ENCODE data around the gene EOLA1. TPM values are rescaled to one million over a fixed set of nuclear protein-coding genes. Genes with fewer than 3 reads are reported as not detected.
"Not testable (repeated sequence)": the region's sequence is repeated elsewhere in the genome, so short reads cannot be mapped to it uniquely, and the experiment has no call there.

Gene EOLA1
- polyA plus RNA-seq, 10 donors: 18.8 to 24.4 (median 21.5) TPM

- peak; percentile 88 to 91 (median 89) for DNase-seq
Measured at GRCh38 chrX:149540131-149540620, 636 bp upstream of the EOLA1 start.

DNA sequence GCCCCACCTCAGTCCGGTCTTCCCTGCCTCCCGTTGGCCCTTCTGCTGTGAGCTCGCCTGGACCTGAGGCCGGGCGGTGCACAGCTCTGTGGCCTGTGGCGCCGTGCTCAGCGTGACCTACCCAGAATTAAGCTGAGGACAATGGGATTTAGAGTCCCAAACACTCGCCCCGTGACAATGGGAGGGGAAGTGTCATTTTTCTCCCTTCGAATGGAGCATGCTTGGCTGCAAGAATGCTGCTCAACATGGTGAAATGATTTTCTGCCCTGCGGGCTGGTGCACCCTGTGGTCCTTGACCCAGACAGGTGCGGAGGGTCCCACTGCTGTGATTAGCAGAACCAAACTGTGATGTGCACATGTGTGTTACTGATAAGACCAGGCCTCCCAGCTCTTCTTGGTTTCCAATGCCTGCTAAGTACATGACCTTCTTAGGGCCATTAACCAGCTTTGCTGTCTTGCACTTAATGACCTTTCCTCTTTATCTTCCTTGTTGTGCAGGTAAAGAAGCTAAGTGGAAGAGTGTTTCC lies 772 bp downstream of the EOLA1 start:
- no peak for DNase-seq

DNA sequence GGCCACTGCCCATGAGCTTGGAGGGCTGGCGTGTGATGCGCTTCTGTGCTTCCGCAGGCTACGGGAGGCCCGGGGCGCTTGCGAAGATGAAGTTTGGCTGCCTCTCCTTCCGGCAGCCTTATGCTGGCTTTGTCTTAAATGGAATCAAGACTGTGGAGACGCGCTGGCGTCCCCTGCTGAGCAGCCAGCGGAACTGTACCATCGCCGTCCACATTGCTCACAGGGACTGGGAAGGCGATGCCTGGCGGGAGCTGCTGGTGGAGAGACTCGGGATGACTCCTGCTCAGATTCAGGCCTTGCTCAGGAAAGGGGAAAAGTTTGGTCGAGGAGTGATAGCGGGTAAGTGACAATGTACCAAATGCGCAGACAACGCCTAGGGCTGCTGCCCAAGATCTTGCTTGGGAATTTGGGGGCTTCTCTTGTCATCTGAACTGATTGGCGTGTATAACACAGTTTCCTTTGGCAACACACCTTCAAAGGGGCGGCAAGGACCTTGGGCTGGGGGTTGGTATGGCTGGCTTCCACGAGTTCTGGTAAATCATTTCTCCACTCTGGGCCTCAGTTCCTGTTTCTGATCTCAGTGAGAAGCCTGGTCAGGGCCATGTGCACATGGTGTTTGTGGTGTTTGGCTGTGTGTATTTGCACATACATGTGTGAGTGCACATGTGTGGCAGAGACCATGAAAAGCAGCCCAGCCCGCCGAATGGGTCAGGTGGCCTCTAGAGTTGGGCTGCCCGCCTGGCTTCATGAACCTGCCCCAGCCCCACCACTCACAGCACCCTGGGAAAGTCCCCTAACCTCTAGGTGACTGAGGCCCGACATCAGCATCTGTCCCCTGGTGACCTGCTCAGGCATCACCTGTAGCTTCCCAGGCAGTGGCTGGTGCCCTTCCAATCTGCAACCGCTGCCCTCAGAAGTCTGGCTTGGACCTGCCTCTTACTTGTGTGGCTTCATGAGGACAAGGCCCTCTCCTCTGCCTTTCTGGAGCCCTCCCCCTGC lies 5.0 kb downstream of the EOLA1 start:
- DNase-seq: not testable (repeated sequence)

- not testable (repeated sequence) for DNase-seq
Measured at GRCh38 chrX:149546962-149547361, 6.2 kb downstream of the EOLA1 start.

- not testable (repeated sequence) for DNase-seq
Measured at GRCh38 chrX:149547782-149548181, 7.0 kb downstream of the EOLA1 start.

DNA sequence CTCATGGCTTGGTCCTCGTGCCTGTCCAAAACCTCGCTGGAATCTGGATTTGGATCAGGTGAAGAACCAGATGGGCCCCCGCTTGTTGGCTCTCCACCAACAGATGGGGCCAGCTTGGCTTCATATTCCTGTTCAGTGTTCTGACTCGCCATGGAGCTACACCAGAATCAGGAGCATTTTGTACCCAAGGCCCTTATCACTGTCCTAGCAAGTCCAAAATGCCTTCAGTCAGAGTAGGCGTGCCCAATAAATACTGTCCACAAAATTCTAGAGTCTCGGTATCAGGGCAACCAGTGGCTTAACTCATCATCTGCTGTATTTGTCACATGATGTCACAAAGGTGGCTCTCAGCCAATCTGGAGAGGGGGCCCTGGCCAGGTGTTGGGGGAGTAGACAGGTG lies 8.9 kb downstream of the EOLA1 start, which contains the start of gene HSFX3:
TSS of gene HSFX3 (minus strand) at position 224 of the 400 bp plus-strand sequence. CDS start at position 152, 72 bp downstream.
- not testable (repeated sequence) for DNase-seq

- DNase-seq: not testable (repeated sequence)
Measured at GRCh38 chrX:149550454-149550853, 9.6 kb downstream of the EOLA1 start.

DNA sequence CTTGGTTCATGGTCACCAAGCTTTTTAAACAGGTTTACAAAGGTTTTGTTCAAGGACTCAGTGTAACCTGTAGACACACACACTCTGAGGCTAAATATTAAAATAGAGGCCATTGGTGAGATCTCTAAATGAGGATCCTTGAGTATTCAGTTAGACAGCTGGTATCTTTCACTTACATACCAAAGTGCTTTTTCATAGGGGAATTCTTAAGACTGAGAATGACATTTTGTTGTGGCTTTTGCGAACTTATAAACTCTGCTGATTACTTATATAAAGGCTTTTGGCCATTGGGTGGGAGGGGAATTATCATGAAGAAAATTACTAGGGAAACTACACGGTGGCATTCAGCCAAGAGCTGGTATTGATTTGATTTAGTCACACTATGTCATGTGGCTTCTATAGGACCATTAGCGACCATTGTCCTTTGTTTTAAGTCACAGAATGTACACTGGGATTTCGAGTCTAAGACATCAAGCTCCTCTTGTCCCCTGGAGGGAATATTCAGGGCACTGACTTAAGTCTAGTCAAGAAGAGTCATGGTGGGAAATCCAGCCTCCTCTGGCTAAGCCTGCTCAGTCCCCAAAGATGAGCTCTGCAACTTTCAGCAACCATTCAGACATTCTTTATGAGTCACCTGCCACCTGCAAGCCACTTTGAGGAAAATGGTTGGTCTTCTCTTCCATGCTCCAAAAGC lies 10.6 kb downstream of the EOLA1 start:
- not testable (repeated sequence) for DNase-seq

DNA sequence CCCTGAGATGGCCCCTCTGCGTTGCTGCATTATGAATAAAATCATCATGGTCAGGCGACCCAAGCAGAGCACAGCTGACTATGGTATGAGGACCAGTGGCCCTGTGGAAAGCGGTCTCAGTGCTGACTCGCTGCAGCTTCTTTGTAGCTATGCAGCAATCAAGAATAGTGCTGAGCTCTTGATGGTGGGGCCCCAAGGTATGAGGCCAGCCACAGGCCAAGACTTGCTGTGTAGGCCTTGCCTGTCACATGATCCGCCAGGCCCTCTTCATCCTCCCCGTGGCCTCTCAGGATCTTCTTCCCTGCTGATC lies 11.1 kb downstream of the EOLA1 start:
- DNase-seq: not testable (repeated sequence)

GRCh38 chrX:149555251-149555650 lies 14.4 kb downstream of the EOLA1 start:
- DNase-seq: not testable (repeated sequence)

- DNase-seq: no peak
Measured at GRCh38 chrX:149563359-149563758, 22.5 kb downstream of the EOLA1 start.

GRCh38 chrX:149567621-149568417 lies 27.0 kb downstream of the EOLA1 start:
- DNase-seq: no peak

- DNase-seq: no peak
Measured at GRCh38 chrX:149568701-149569296, 28.0 kb downstream of the EOLA1 start.

DNA sequence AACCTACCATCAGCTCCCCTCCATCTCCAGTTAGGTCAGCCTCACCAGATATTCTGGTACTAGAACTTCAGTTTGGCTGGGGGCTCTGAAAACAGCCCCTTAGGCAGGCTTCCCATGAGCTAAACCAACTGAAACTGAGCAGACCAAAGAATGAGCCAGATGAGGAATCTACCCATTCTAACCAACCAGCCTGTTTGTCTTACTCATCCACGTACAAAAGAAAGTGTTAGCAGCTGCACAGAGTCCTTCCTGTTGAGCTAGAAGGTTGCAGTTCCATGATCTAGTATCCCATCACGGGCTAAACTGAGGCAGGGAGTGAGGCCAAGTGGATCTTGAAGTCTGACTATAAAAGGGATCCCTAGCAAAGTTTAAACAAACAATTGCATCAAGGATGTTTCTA lies 29.0 kb downstream of the EOLA1 start:
- DNase-seq: no peak

DNA sequence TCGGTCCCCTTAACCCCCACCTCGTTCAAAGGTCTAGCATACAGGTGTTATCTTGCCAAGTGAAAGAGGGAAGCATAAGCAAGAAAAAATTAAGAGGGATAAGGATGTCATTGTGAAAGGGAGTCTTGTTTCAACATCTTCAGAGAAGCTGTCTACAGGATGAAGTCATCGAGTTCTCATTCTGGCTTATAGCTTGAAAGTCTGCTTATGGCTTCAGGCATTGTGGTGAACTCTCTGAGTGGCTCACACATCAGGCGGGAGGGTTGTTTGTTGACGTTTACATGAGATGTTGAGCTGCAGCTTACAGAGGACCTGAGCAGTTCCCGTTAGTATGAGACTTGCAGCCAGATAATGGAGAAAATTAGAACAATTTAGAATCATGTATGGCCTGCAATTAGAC lies 29.9 kb downstream of the EOLA1 start:
- DNase-seq: no peak

- no peak for DNase-seq
Measured at GRCh38 chrX:149571770-149572169, 31.0 kb downstream of the EOLA1 start.

DNA sequence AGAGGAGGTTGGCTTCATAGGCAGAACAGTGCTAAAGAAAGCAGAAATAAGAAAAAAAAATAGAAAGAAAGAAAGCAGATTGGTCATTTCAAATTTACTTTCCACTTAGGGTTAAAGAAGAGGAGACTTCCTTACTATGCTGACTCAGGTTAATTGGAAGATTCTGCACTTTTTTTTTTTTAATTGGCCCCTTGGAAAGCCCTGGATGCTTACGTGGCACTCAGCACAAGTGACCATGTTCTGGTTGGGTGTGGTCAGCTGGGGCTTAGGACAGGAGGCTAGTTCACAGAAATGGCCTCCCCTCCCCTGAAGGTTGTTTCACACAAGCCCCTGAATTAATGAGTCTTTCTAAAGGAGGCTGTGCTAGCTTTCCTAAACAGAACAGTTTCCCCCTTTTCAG lies 31.9 kb downstream of the EOLA1 start:
- DNase-seq: no peak

DNA sequence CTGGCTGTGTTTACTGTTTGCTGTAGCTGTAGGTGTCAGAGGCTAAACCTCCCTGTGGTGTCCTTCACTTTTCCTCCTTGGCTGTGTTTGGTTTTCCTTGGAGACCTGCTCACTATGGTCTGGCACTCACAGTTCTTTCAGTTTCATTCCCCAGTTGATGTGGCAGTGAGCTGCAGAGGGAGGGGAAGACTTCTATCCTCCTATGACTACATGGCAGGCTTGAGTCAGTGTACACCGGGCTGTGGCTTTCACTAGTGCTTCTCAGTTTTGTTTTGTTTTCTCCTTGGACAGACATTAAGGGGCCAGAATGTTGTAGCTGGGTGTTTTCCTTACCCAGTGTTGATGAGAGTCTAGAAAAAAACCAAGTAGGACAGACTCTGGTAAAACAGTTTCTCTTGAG lies 32.6 kb downstream of the EOLA1 start:
- not testable (repeated sequence) for DNase-seq

DNA sequence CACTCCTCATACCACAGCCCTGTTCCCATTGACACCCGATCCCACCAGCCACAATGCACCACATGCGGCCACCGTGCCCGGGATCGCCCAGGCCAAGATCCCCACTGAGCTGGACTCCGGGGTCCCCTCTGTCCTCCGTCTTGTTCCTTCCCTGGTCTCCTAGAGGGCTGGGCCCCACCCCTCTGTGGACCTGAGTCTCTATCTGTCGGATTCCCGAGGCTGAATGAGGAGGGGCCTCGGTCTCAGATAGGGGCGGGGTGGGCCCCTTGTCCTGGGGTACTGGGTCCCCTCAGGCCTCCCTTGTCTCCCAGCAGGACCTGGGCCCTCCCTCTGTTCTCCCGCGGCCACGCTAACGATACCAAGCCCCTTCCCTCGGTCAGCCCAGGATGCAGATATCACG lies 44.8 kb downstream of the EOLA1 start:
- not testable (repeated sequence) for DNase-seq

GRCh38 chrX:149587359-149587758 lies 46.5 kb downstream of the EOLA1 start, which contains the start of gene MAGEA9B:
TSS of gene MAGEA9B (minus strand) at chrX:149587459. CDS start at chrX:149583179, 4,280 bp downstream.
- DNase-seq: not testable (repeated sequence)

DNA sequence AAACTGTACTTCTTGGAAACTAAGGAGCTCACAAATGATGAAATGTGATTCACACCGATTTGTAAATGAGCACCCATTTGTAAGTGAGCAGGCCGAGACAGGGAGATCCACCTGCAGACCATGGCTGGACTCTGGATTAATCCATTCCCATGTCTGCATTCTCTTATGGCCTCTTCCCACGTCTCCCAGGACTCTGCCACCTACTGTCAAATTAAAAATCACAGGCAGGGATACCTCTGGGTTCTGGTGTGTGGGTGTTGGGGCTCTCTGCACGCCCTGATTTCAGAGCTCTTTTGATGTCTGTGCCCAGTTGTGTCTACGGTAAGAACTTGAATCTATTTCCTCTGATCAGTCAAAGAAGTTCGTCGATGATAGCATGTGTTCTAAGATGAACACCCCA lies 50.2 kb downstream of the EOLA1 start:
- DNase-seq: not testable (repeated sequence)

Data from muscle of back (tissue), 11 donors.